WI38 (cell line): ENCODE data around the gene CAMK2G.
A peak's percentile ranks its signal among the peaks of the same experiment; 100 is the strongest.

Source experiments
- H3K4me3 ChIP-seq: 2 replicates; pipeline ENCODE4 v1.5.1; 2011; ENCODE audit warnings: low read depth, mild to moderate bottlenecking, control low read depth, low read length
- TF ChIP-seq, protein P1 (sequence below): IDR thresholded peaks from 2 replicates; pipeline ENCODE4 v1.5.1; 2012; ENCODE audit warnings: low read depth, mild to moderate bottlenecking, control low read depth, low read length

Gene CAMK2G

DNA sequence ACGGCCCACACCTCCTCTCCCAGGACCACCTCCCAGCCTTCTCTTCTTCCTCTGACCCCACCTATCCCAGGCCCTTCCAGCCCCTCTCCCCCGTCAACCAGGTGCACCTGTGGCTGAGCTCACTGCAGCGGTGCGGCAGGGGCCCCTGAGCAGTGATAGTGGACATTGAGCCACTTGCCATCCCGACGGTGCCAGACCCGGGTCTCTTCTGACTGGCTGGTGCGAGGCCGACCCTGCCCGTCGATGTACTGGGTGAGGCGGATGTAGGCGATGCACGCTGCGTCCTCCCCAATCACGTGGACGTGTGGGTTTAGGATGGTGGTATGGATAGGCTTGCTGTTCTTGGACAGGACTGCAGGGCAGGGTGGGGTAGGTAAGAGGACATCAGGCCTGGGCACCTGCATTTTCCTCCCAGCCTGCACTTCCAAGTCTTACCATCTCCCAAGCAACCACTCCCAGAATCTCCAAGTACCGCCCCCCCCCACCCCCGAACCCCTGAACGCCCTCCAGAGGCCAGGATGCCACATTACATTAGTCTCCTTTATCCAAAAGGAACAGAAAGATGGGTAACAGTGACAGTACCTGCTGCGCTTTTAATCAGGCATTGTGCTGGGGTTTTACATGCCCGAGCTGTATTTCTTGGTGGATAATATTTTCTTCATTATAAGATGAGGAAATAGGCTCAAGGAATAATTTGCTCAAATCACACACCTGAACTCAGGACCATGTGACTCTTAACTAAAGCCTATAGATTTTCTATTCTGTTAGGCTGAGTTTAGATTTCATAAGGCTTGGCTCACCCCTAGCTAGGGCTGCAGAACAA, 59.2 kb downstream of the CAMK2G start:
- no peak overlapping the region for H3K4me3 ChIP-seq
- TF ChIP-seq, protein P1, sequence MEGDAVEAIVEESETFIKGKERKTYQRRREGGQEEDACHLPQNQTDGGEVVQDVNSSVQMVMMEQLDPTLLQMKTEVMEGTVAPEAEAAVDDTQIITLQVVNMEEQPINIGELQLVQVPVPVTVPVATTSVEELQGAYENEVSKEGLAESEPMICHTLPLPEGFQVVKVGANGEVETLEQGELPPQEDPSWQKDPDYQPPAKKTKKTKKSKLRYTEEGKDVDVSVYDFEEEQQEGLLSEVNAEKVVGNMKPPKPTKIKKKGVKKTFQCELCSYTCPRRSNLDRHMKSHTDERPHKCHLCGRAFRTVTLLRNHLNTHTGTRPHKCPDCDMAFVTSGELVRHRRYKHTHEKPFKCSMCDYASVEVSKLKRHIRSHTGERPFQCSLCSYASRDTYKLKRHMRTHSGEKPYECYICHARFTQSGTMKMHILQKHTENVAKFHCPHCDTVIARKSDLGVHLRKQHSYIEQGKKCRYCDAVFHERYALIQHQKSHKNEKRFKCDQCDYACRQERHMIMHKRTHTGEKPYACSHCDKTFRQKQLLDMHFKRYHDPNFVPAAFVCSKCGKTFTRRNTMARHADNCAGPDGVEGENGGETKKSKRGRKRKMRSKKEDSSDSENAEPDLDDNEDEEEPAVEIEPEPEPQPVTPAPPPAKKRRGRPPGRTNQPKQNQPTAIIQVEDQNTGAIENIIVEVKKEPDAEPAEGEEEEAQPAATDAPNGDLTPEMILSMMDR = no peak

DNA sequence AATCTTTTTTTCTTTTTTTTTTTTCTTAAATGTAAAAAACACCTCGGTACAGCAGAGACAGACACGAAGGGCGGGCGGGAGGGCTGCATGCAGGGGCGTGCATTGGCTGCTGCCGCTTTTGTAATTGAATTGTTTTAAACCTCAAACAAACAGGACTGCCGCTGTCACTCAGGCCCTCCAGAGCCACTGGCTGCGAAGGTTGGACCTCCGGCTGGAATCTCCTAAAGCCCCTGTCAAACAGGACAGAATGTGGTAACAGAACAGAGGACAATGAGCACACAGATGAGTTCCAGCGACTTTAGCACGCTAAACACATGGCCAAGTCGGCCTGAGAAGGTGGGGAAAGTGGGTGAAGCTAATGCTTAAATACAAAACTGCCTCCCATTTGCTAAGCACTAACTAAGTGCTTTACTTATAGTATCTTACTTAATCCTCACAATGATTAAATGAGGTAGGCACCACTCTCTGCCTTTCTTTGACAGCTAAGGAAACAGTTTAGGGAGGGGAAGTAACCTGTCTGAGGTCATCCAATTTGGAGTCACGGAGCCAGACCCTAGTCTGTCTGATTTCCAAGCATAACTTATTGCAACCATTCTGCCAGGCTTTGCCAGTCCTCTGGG, 60.0 kb downstream of the CAMK2G start:
- TF ChIP-seq, protein P1 = no peak
- no peak overlapping the region for H3K4me3 ChIP-seq

DNA sequence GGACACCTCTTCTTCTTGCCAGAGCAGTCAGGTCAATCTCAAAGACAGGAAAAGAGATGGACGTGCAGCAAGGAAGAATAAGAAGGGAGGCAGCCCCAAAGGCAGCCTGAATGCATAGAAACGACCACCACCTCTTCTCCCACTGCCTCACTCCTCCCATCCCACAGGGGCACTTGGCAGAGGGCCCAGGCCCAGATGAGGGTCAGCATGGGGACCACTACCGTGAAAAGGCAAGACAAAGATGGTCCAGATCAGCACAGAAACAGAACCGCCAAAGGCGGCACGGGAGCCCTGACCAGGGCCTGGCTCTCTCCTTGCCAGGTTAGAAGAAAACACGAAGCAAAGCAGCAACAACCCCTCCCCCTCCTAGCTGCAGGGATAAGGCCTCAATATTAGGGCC, 61.0 kb downstream of the CAMK2G start:
- TF ChIP-seq, protein P1 = no peak
- H3K4me3 ChIP-seq = no peak overlapping the region

DNA sequence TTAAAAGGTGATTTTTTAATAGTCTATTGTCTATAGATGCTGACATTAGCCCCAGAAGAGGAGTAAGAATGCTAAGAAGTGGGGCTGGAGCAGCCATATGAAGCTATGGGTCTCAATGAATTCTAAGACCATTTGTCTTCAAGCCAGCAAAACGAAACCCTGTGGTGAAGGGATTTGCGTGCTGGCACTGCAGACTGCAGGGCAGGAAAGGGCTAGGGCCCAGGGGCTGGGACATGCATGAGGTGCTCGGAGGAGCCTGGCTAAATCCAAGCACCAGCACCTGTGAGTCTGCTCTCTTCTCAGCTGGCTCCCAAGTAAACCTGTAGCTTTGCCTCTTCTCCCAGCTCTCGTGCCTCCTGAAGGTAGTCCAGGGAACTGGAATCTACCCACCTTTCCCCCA, 61.7 kb downstream of the CAMK2G start:
- H3K4me3 ChIP-seq = no peak overlapping the region
- TF ChIP-seq, protein P1 = no peak

DNA sequence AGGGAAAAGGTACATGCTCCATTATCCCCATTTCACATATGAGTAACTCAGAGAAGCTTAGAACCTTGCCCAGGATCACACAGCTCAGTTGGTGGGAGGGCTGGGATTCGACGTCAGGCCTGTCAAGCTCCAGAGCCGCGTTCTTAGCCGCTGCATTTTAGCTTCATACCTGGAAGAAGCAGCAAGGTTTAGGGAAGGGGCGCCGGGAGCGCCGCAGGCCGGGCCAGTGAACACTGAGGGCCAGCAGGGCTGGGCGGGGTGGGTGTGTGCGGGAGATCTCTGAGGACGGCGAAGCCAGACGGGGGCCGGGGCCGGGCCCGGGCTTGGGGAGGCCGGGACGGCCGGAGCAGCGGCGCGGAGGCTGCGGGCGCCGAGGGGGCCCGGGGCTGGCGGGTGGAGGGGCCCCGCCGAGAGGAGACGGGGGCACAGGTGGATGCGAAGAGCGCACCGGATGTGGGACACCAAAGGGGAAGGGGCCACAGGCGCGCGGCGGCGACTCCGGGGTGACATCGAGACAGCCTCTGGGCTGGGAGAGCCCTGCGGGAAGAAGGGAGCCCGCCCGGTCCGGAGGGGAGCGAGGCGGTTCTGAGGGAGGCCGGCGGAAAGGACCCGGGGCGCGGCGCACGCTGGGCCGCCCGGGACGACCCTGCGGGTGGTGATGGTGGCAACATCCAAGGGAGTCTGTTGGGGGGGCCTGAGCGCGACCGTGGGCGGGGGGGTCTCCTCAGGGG, 63.5 kb downstream of the CAMK2G start:
- TF ChIP-seq, protein P1 = no peak
- H3K4me3 ChIP-seq = peak overlapping the region; percentile 76

DNA sequence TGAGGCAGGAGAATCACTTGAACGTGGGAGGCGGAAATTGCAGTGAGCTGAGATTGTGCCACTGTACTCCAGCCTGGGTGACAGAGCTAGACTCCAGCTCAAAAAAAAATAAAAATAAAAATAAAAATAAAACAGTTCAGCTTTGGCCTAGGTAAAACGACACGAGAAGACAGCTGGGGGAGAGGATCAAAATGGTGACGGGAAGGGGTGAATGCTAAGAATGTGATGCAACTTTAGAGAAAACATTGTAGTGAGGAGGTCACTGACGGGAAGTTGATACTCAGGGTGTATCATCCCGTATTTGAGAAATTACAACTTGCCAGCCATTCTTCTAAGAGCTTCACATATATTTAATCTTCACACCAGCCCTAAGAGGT, 64.0 kb downstream of the CAMK2G start:
- peak overlapping the region; percentile 76 for H3K4me3 ChIP-seq
- TF ChIP-seq, protein P1 = no peak
